IPS-NIHi11 (cell line): ENCODE data around the gene XCL1.
"Not testable (repeated sequence)": the region's sequence is repeated elsewhere in the genome, so short reads cannot be mapped to it uniquely, and the experiment has no call there.

Experiments
- DNase-seq: peaks from one replicate; pipeline ENCODE4 v3.0.0; 2012; ENCODE audit warnings: mixed read lengths, low spot score

The XCL1 gene

GRCh38 chr1:168567568-168567967 is 8.8 kb upstream of the XCL1 start:
- DNase-seq: no peak

- DNase-seq: no peak
Observed at GRCh38 chr1:168568346-168568745, 8.1 kb upstream of the XCL1 start.

DNA sequence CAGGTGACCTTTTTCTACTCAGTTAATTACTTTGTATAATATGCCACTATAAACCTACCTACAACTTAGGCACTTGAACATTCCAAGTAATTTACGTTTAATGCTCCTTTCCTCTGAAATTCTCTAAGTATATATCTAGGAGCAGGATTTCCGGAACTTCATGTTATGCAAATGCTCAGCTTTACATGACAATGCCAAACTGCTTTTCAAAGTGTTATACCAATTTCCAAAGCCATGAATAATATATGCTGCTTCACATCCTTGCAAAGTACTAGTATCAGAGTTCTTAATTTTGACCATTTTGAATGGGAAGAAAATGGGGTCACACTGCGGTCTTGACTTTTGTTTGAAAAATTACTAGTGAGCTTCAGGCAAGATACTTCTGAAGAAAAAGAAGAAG is 5.8 kb upstream of the XCL1 start:
- DNase-seq: no peak

DNA sequence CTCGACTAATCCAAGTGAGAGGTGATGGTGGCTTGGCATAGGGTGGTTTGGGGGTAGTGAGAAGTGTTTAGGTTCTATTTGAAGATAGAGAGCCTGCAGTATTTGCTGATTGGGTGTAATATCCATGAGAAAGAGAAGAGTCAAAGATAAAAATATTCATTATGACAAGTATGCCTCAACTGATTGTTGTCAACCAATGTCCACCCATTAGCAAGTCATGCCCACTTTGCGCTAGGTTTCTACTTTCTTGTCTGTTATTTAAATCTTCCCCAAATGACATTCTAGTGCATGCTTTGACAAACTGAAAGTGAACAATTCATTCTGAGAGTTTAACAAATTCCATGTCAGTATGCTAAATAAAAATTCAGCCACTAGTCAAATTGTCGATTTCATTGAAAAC is 3.8 kb upstream of the XCL1 start:
- no peak for DNase-seq

DNA sequence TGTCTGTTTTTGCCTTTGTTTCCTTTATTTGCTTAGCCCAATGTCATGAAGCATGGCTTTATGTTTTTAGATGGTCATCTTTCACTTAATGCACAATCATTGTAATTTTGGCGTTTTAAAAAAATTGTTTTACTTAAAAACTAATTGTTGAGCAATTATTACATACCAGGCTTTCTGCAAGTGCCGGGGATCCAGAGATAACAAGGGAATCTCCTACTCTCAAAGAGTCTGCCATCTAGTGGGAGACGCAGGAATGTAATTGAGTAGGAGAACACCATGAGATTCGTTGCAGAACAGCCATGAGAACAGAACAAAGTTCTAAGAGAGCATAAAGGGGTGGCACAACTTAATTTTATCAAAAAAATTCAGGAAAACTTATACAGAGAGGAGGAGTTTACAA is 2.2 kb upstream of the XCL1 start:
- peak; percentile 23 for DNase-seq

DNA sequence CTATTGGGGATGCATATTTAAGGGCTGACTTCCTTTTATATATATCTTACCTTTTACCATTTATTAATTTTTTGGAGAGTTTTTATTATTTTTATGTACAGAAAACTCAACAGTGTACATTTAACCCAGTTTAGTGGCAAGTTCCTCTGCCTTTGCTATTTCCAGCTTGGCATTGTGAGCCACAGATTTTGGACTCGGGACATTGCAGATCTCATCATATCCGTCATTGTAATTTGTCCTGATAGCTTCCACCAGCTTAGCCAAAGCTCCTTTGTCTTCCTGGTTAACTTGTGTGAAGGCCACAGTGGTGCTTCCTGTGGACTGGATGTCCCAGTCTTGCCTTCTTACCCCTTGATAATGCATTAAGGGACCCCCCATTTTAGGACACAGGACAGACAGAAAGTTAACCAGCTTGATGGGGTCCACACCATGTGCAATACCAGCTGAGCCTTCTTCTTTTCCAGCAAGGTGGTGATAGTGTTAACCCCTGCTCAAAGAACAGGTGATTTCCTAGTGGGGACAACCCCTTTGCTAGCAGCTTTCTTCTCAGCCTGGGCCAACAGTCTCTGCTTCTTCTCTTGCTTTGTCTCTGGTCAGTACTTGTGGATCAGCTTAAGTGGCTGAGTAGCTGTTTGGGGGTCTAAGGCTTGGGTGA is 2.3 kb downstream of the XCL1 start:
- not testable (repeated sequence) for DNase-seq

DNA sequence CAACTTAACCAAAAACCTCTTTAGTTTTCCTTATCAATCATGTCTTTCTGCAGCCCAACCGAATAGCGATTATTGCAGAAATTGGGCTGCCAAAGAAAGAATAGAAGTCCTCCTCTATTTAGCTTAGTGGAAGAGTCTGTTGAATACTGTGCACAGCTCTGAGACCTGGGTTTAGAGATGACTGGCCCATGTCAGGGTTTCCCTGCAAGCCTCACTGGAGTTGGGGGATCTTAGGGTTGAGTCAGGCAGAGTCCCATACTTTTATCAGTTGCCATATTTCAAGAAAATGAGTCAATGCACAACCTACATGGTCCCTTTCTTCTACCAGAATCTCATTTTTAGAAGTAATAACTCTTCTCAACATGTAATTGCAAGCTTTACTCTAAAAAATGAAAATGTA is 3.9 kb downstream of the XCL1 start:
- not testable (repeated sequence) for DNase-seq

GRCh38 chr1:168580991-168581390 is 4.6 kb downstream of the XCL1 start:
- not testable (repeated sequence) for DNase-seq

DNA sequence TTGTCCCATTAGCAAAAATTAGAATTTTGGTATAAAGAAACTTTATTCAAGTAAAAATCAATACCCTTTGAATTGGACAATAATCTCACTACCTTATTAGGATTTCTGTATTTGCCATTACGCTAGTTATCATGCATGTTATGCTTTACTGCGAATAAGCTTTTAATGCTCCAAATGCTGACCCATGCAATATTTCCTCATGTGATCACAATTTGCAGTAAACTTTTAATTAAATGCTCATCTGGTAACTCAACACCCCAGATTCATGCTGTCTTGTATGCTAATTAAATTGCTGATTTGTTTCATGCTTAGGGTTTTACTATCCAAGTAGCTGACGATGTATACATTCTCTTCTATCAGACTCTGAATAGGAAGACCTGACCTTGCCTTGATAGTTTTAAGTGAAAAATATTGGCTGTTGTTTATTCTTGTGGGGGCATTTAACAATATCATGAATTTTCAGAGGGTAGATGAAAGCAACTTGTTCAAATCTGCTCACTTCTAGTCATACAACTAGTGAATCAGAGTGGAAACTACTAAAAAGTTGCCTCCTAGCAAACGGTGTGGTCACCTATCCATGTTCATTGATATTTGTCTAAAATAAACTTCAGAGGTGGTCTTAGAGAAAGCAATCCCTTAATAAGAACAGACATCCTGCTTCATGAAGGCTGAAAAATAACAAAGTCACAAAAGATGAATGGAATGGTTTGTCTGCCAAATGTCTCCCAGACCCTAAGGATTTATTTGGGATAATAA is 5.6 kb downstream of the XCL1 start:
- no peak for DNase-seq

DNA sequence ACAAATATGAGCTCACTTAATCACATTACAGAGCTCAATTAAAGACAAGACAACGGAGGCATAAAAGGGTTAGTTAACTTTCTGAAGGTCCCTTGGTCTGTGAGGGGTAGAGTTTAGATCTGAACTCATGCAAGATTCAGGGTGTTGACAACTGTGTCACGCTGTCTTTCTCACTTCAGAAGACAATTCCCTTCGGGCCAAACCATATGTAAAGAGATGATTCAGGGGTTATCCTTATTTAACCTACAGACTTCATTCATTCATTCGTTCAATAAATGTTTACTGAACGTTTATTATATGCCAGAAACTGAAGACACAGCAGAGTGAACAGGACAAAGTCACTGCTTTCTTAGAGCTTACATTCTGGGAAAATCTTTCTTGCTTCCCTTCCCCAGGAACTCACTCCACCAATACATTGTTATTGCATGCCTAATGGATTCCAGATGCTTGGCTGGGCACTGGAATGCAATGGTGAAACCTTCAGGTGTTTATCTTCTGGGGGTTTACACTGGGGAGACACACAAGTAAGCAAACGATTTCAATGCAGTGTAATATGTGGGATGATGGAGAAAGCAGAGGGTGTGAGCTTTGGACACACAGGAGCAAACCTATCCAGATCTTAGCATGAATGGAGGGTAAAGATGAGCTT is 6.4 kb downstream of the XCL1 start:
- no peak for DNase-seq

DNA sequence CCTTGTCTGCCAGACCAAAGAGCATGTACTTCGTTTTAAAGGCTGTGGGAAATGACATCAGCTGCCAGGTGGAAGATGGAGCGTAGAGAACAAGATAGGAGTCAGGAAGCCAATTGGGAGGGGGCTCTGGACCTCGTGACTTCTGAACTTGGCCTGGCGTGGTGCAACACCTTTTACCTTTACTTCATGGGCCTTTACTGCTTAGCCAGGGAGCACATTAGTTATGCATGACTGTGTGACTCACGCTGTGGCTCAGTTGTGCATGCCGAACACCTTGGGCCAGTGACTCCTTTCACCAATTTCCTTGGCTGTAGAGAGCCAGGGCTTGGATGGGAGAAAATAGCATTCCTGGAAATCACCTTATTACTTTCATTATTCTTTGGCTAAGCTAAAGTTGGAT is 7.2 kb downstream of the XCL1 start:
- DNase-seq: peak; percentile 19

DNA sequence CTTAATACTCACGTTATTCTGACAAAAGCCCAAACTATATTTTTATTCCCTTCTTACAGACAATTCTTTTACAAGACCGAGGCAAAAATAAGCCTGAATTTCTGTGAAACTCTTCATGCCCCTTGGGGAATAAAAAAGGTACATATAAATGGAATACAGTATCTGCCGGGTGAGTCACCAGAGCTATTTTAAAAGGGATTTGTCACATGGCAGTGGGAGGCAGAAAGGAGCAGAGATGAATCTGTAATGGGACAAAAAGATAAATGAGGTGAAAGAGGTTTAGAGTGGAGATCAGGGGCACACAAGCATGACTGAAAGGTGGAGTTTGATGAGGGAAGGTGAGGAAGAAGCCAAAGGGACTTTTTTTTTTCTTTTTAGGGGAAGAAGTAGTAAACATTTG is 8.8 kb downstream of the XCL1 start:
- DNase-seq: no peak

- no peak for DNase-seq
Observed at GRCh38 chr1:168585937-168586336, 9.5 kb downstream of the XCL1 start.

- no peak for DNase-seq
Observed at GRCh38 chr1:168589167-168589566, 12.8 kb downstream of the XCL1 start.

- no peak for DNase-seq
Observed at GRCh38 chr1:168591066-168591465, 14.7 kb downstream of the XCL1 start.

DNA sequence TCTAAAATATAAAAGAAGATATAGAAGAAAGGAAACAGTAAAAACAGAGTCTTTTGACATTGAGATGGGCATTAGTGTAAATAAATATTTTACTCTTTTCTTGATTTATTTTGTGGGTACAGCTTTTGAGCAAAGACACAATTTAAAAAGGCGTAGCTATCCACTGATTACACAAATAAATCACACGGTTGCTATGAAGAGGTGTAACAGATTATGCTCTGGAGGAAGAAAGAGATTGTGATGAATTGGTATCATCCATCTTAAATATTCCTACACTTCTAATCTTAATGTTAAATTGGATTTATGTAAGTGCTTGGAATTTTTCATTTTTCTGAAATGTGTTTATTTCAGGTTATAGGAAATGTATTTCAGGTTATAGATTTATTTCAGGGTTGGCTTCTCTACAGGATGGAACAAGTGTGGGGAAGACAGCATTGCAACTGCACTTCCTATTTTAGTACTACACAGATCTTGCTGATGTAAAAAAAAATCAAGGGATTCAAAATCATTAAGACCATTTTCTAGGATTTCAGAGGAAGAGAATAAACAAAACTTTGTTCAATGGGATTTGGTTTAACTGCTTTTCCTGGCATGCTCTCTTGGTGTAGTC is 15.3 kb downstream of the XCL1 start:
- DNase-seq: no peak

GRCh38 chr1:168595403-168595802 is 19.0 kb downstream of the XCL1 start:
- not testable (repeated sequence) for DNase-seq

GRCh38 chr1:168598125-168598524 is 21.7 kb downstream of the XCL1 start:
- DNase-seq: no peak

DNA sequence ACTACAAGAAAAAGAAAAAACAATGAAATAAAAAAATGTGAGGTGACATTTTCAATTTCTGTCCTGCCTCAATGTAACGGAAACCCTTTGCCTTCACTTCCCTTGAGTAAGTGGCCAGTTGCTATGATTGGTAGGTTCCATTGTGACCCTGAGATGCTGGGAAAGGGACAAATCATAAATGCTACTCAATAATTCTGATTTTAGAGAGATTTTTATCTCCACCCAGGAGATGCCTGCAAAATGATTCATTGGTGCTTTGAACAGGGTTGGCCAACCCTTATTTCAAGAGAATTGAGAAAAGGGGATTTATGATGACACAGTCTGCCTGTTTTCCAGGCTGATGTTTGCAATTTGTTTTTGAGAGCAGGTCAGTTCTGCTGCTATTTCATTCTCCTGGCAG is 22.5 kb downstream of the XCL1 start:
- no peak for DNase-seq

DNA sequence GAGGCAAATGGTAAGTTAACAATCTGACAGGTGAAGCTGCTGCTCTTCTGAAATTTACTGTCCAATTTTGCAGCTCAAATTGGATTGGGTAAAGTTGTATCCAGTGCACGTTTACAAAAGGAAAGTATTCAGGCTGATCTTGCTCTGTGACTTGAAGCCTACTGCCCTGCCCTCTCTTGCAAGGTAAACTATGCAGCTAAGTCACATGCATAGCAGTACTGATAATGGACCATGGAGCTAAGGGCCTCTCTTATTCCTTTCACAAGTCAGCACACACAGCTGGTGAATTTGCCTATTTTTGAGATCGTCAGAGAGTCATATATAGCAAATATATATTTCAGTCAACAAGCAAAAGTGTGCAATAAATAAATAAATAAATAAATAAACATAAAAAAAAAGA is 23.2 kb downstream of the XCL1 start:
- no peak for DNase-seq

DNA sequence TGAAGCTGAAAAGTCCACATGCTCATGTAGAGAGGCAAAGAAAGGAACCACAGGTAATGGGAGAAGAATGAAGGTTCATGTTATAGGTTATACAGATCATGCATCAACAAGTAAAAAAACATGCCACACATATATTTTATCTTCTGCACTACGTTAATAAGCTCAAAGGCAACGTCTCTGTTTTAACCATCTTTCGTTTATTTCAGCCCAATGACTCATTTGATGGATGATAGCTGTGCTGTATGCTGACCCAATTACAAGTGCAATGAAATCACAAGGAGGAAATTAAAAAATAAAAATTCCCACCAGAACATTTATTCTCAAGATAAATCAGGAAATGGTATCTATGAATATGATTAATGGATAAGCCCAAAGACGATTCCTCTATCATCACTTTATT is 24.6 kb downstream of the XCL1 start:
- no peak for DNase-seq

- DNase-seq: peak; percentile 74
Observed at GRCh38 chr1:168603501-168604110, 27.2 kb downstream of the XCL1 start.

GRCh38 chr1:168605443-168605842 is 29.0 kb downstream of the XCL1 start:
- no peak for DNase-seq
